Smooth muscle cell (in vitro differentiated cells): Measurements from ENCODE around the gene RANBP17. TPM values are rescaled to one million over a fixed set of nuclear protein-coding genes. Genes with fewer than 3 reads are reported as not detected.
"Not testable (repeated sequence)": the region's sequence is repeated elsewhere in the genome, so short reads cannot be mapped to it uniquely, and the experiment has no call there.

Source experiments
- DNase-seq: peaks from one replicate; lab custom pipeline; 2025; ENCODE audit not compliant: unreplicated experiment; lab: John Stamatoyannopoulos, UW
- H2AFZ ChIP-seq: fragments of 200-600 bp; sonication (generic); 2 replicates; pipeline ENCODE4 v1.6.0; 2016; ENCODE audit warnings: antibody characterized with exemption, low read depth, mild to moderate bottlenecking
- H3F3A ChIP-seq: fragments of 200-600 bp; sonication (generic); 2 replicates; pipeline ENCODE4 v1.6.0; 2017; ENCODE audit warnings: antibody characterized with exemption, low read depth
- H3K27ac ChIP-seq: fragments of 200-600 bp; sonication (generic); 2 replicates; pipeline ENCODE4 v1.5.1; 2016; ENCODE audit warnings: low read depth, mild to moderate bottlenecking
- H3K27me3 ChIP-seq: fragments of 200-600 bp; sonication (generic); 2 replicates; pipeline ENCODE4 v1.6.1; 2016; ENCODE audit warnings: low read depth, mild to moderate bottlenecking
- H3K36me3 ChIP-seq: fragments of 200-600 bp; sonication (generic); 2 replicates; pipeline ENCODE4 v1.5.1; 2016; ENCODE audit warnings: low read depth
- H3K4me1 ChIP-seq: fragments of 200-600 bp; sonication (generic); 2 replicates; pipeline ENCODE4 v1.5.1; 2016; ENCODE audit warnings: low read depth
- H3K4me2 ChIP-seq: fragments of 200-600 bp; sonication (generic); 2 replicates; pipeline ENCODE4 v1.6.0; 2016; ENCODE audit warnings: mild to moderate bottlenecking
- H3K4me3 ChIP-seq: fragments of 200-600 bp; sonication (generic); 2 replicates; pipeline ENCODE4 v1.5.1; 2016; ENCODE audit warnings: mild to moderate bottlenecking
- H3K79me2 ChIP-seq: fragments of 200-600 bp; sonication (generic); 2 replicates; pipeline ENCODE4 v1.6.0; 2016; ENCODE audit warnings: low read depth, mild to moderate bottlenecking
- H3K9ac ChIP-seq: fragments of 200-600 bp; sonication (generic); 2 replicates; pipeline ENCODE4 v1.6.0; 2016; ENCODE audit warnings: low read depth
- H3K9me3 ChIP-seq: fragments of 200-600 bp; sonication (generic); replicated peaks from 2 replicates; pipeline ENCODE4 v1.5.1; 2016; ENCODE audit warnings: low read depth
- H4K20me1 ChIP-seq: fragments of 200-600 bp; sonication (generic); 2 replicates; pipeline ENCODE4 v1.6.0; 2016; ENCODE audit warnings: low read depth
- WGBS: methylation state at CpG from one replicate; pipeline ENCODE4 v1.1.7; 2016; ENCODE audit warnings: low lambda C conversion rate; 5-methylcytosine and 5-hydroxymethylcytosine counted together
- polyA plus RNA-seq: library from polyadenylated mRNA; unstranded; fragments of >200 nt; fragmentation: Nextera tagmentation; extraction: Ambion mirVana; gene quantifications from 2 replicates; pipeline ENCODE4 v1.2.1, GENCODE V29; 2016
- total RNA-seq: library from RNA; depleted of rRNA; stranded (reverse); fragments of >200 nt; gene quantifications from 2 replicates; pipeline ENCODE4 v1.2.3, GENCODE V29; 2014
- TF ChIP-seq, protein P1 (sequence below): fragments of 200-600 bp; sonication (generic); IDR thresholded peaks from 2 replicates; pipeline ENCODE4 v1.5.1; 2017; ENCODE audit warnings: borderline replicate concordance, mild to moderate bottlenecking, antibody characterized with exemption; ENCODE audit not compliant: insufficient read depth, poor library complexity, severe bottlenecking

The RANBP17 gene
- total and polyA plus RNA-seq, 2 experiments from 2014 or later: 13.0 to 42.6 TPM

DNA sequence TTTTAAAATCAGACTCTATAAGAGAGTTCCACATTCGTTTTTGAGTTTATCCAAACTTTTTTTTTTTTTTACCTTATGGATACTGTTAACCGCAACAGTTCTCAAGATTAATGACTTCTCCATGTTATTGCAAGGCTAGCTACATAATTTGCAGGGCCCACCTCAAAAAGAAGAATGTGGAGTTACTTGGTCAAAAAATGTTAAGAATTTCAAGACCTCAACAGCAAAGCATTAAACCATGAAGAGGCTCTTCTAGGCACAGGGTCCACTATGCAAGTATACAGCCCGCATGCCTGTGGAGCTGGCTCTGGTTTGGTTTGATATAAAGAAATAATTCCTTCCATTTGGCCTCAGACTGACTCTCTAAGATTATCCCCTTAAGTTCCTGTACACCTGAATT is 313.9 kb downstream of the RANBP17 start:
- TF ChIP-seq, protein P1, sequence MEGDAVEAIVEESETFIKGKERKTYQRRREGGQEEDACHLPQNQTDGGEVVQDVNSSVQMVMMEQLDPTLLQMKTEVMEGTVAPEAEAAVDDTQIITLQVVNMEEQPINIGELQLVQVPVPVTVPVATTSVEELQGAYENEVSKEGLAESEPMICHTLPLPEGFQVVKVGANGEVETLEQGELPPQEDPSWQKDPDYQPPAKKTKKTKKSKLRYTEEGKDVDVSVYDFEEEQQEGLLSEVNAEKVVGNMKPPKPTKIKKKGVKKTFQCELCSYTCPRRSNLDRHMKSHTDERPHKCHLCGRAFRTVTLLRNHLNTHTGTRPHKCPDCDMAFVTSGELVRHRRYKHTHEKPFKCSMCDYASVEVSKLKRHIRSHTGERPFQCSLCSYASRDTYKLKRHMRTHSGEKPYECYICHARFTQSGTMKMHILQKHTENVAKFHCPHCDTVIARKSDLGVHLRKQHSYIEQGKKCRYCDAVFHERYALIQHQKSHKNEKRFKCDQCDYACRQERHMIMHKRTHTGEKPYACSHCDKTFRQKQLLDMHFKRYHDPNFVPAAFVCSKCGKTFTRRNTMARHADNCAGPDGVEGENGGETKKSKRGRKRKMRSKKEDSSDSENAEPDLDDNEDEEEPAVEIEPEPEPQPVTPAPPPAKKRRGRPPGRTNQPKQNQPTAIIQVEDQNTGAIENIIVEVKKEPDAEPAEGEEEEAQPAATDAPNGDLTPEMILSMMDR: no peak
- H3K4me3 ChIP-seq: no peak overlapping the region
- no peaks in the 10 kb centered on the region for H3K9me3 ChIP-seq
- no peak for DNase-seq
- H2AFZ ChIP-seq: no peak overlapping the region
- H3K9ac ChIP-seq: no peak overlapping the region
- peaks cover 8% of the 10 kb centered on the region for H3K36me3 ChIP-seq
- H3F3A ChIP-seq: no peaks in the 10 kb centered on the region
- H4K20me1 ChIP-seq: no peaks in the 10 kb centered on the region
- no peak overlapping the region for H3K4me2 ChIP-seq
- H3K27me3 ChIP-seq: no peaks in the 10 kb centered on the region
- H3K4me1 ChIP-seq: no peaks in the 10 kb centered on the region
- WGBS: 88% methylated on average over 3 of the region's 3 CpGs
- no peaks in the 10 kb centered on the region for H3K79me2 ChIP-seq
- H3K27ac ChIP-seq: no peak overlapping the region

DNA sequence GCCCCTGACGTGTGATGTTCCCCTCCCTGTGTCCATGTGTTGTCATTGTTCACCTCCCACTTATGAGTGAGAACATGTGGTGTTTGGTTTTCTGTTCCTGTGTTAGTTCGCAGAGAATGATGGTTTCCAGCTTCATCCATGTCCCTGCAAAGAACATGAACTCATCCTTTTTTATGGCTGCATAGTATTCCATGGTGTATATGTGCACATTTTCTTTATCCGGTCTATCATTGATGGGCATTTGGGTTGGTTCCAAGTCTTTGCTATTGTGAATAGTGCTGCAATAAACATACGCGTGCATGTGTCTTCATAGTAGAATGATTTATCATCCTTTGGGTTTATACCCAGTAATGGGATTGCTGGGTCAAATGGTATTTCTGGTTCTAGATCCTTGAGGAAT is 316.4 kb downstream of the RANBP17 start:
- H3F3A ChIP-seq, H3K79me2 ChIP-seq, H3K4me1 ChIP-seq, H3K4me3 ChIP-seq, H4K20me1 ChIP-seq, H2AFZ ChIP-seq, H3K36me3 ChIP-seq, H3K4me2 ChIP-seq, H3K27ac ChIP-seq, DNase-seq, H3K9me3 ChIP-seq, H3K27me3 ChIP-seq, H3K9ac ChIP-seq: not testable (repeated sequence)
- 95% methylated on average over 5 of the region's 5 CpGs for WGBS

GRCh38 chr5:171188016-171188415 is 326.2 kb downstream of the RANBP17 start:
- WGBS: 94% methylated on average over 4 of the region's 4 CpGs
- peaks cover 12% of the 10 kb centered on the region for H3K36me3 ChIP-seq
- H3K4me2 ChIP-seq: no peak overlapping the region
- H4K20me1 ChIP-seq: no peaks in the 10 kb centered on the region
- no peaks in the 10 kb centered on the region for H3K79me2 ChIP-seq
- no peaks in the 10 kb centered on the region for H3K9me3 ChIP-seq
- no peak overlapping the region for H2AFZ ChIP-seq
- TF ChIP-seq, protein P1: no peak
- H3K27ac ChIP-seq: no peak overlapping the region
- H3K4me3 ChIP-seq: no peak overlapping the region
- no peaks in the 10 kb centered on the region for H3K27me3 ChIP-seq
- no peak for DNase-seq
- no peak overlapping the region for H3K9ac ChIP-seq
- no peaks in the 10 kb centered on the region for H3K4me1 ChIP-seq
- no peaks in the 10 kb centered on the region for H3F3A ChIP-seq

- Histone ChIP-seq H2AFZ (no peak overlapping the region), H3K9ac (no peak overlapping the region), H3K79me2 (no peaks in the 10 kb centered on the region), H3K36me3 (peaks cover 2% of the 10 kb centered on the region), H4K20me1 (no peaks in the 10 kb centered on the region), H3K27ac (no peak overlapping the region), H3K4me1 (no peaks in the 10 kb centered on the region), H3K9me3 (no peaks in the 10 kb centered on the region), H3K4me3 (no peak overlapping the region), H3K27me3 (no peaks in the 10 kb centered on the region), H3K4me2 (no peak overlapping the region), H3F3A (no peaks in the 10 kb centered on the region)
- TF ChIP-seq, protein P1: no peak
- DNase-seq: no peak
- WGBS: 97% methylated on average over 4 of the region's 4 CpGs
Observed at GRCh38 chr5:171189442-171189841, 327.6 kb downstream of the RANBP17 start.
